ENCODE measurements around the gene PRR22.

- TF ChIP-seq, protein P1, sequence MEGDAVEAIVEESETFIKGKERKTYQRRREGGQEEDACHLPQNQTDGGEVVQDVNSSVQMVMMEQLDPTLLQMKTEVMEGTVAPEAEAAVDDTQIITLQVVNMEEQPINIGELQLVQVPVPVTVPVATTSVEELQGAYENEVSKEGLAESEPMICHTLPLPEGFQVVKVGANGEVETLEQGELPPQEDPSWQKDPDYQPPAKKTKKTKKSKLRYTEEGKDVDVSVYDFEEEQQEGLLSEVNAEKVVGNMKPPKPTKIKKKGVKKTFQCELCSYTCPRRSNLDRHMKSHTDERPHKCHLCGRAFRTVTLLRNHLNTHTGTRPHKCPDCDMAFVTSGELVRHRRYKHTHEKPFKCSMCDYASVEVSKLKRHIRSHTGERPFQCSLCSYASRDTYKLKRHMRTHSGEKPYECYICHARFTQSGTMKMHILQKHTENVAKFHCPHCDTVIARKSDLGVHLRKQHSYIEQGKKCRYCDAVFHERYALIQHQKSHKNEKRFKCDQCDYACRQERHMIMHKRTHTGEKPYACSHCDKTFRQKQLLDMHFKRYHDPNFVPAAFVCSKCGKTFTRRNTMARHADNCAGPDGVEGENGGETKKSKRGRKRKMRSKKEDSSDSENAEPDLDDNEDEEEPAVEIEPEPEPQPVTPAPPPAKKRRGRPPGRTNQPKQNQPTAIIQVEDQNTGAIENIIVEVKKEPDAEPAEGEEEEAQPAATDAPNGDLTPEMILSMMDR (conservative IDR thresholded peaks at IDR 0.05; ENCODE audit: low read length): no peak
- no peak for TF ChIP-seq EZH2phosphoT487 (IDR thresholded peaks at IDR 0.05; ENCODE audit: borderline replicate concordance, low read depth, low read length)
Measured at GRCh38 chr19:5811117-5811516, 26.6 kb upstream of the PRR22 start.
